ENCODE results near the gene ITGAV. TPM values are rescaled to one million over a fixed set of nuclear protein-coding genes. Genes with fewer than 3 reads are reported as not detected.

Gene ITGAV
- total RNA-seq, 1 donor from 2014 or later, result 46.6 TPM

- H3K27ac ChIP-seq, result no peak overlapping the region
- DNase-seq (no peak), ATAC-seq (no peak)
- H3K4me3 ChIP-seq, result no peak overlapping the region
- H3K9me3 ChIP-seq, result peaks cover 6% of the 10 kb centered on the region
- H3K36me3 ChIP-seq, result peaks cover 97% of the 10 kb centered on the region
- H3K27me3 ChIP-seq (ENCODE audit: low read depth), result no peaks in the 10 kb centered on the region
- intact Hi-C loops (cut with DNase I), result no loop called here
- no peak for TF ChIP-seq CTCF (IDR thresholded peaks at IDR 0.05)
- H3K4me1 ChIP-seq, result no peaks in the 10 kb centered on the region
Measured at GRCh38 chr2:186670831-186671230, 81.0 kb downstream of the ITGAV start.

- no peaks in the 10 kb centered on the region for H3K4me1 ChIP-seq
- no peak for TF ChIP-seq CTCF (IDR thresholded peaks at IDR 0.05)
- no peaks in the 10 kb centered on the region for H3K27me3 ChIP-seq (ENCODE audit: low read depth)
- peaks cover 6% of the 10 kb centered on the region for H3K9me3 ChIP-seq
- no peak overlapping the region for H3K4me3 ChIP-seq
- DNase-seq (no peak), ATAC-seq (no peak)
- intact Hi-C loops (cut with DNase I), result no loop called here
- peaks cover 87% of the 10 kb centered on the region for H3K36me3 ChIP-seq
- H3K27ac ChIP-seq, result no peak overlapping the region
Measured at GRCh38 chr2:186675380-186675779, 85.5 kb downstream of the ITGAV start.

- TF ChIP-seq CTCF (IDR thresholded peaks at IDR 0.05), result no peak
- intact Hi-C loops (cut with DNase I), result no loop called here
- Histone ChIP-seq H3K36me3 (peaks cover 26% of the 10 kb centered on the region), H3K9me3 (peaks cover 15% of the 10 kb centered on the region), H3K27me3 (ENCODE audit: low read depth) (no peaks in the 10 kb centered on the region), H3K27ac (no peak overlapping the region), H3K4me3 (no peak overlapping the region), H3K4me1 (no peaks in the 10 kb centered on the region)
- DNase-seq, result no peak
- no peak for ATAC-seq
Measured at GRCh38 chr2:186683341-186683740, 93.5 kb downstream of the ITGAV start.

- Histone ChIP-seq H3K4me1 (no peaks in the 10 kb centered on the region), H3K27ac (no peak overlapping the region), H3K9me3 (peaks cover 15% of the 10 kb centered on the region), H3K27me3 (ENCODE audit: low read depth) (no peaks in the 10 kb centered on the region), H3K4me3 (no peak overlapping the region), H3K36me3 (no peaks in the 10 kb centered on the region)
- DNase-seq (no peak), ATAC-seq (no peak)
- intact Hi-C loops (cut with DNase I), result no loop called here
- TF ChIP-seq CTCF (IDR thresholded peaks at IDR 0.05), result no peak
Measured at GRCh38 chr2:186687807-186688211, 98.0 kb downstream of the ITGAV start.

- H3K27me3 ChIP-seq (ENCODE audit: low read depth), result no peaks in the 10 kb centered on the region
- no peak overlapping the region for H3K27ac ChIP-seq
- H3K4me1 ChIP-seq, result peaks cover 6% of the 10 kb centered on the region
- H3K9me3 ChIP-seq, result peaks cover 15% of the 10 kb centered on the region
- H3K36me3 ChIP-seq, result no peaks in the 10 kb centered on the region
- no peak for ATAC-seq
- TF ChIP-seq CTCF (IDR thresholded peaks at IDR 0.05), result no peak
- no peak for DNase-seq
- intact Hi-C loops (cut with DNase I), result no loop called here
- no peak overlapping the region for H3K4me3 ChIP-seq
Measured at GRCh38 chr2:186688813-186689212, 99.0 kb downstream of the ITGAV start.

GRCh38 chr2:186690786-186691185 is 100.9 kb downstream of the ITGAV start:
- Histone ChIP-seq H3K27me3 (ENCODE audit: low read depth) (no peaks in the 10 kb centered on the region), H3K36me3 (no peaks in the 10 kb centered on the region), H3K4me1 (peaks cover 11% of the 10 kb centered on the region), H3K4me3 (no peak overlapping the region), H3K27ac (no peak overlapping the region), H3K9me3 (peaks cover 15% of the 10 kb centered on the region)
- DNase-seq (no peak), ATAC-seq (no peak)
- no peak for TF ChIP-seq CTCF (IDR thresholded peaks at IDR 0.05)
- intact Hi-C loops (cut with DNase I), result no loop called here

All from lower lobe of right lung (tissue), 2 donors.